DMS53 (cell line): ENCODE measurements around the gene MKLN1.

ENCODE experiments used
- DNase-seq: peaks from one replicate; lab custom pipeline; 2025; lab: John Stamatoyannopoulos, UW

The MKLN1 gene

DNA sequence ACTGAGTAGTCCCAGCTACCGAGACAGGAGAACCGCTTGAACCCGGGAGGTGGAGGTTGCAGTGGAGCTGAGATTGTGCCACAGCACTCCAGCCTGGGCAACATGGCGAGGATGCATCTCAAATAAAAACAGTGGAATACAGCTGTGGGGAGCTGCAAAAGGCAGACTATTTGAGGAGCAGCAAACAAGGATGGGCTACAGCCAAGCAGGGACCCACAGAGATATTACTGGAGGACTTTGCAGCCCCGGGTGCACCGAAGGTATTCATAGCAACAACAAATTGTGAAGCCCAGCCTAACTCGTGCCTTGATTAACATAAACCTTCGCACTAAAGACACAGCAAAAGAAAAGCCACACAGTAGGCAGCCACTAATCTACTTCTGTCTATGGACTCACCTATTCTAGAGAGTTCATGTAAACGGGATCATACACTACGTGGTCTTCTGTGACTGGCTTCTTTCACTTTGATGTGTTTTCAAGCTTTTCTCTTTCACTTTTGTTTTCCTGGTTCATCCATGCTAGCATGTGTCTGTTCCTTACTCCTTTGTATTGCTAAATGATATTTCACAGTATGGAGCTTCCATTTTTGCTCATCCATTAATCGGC, 194.8 kb downstream of the MKLN1 start:
- no peak for DNase-seq

DNA sequence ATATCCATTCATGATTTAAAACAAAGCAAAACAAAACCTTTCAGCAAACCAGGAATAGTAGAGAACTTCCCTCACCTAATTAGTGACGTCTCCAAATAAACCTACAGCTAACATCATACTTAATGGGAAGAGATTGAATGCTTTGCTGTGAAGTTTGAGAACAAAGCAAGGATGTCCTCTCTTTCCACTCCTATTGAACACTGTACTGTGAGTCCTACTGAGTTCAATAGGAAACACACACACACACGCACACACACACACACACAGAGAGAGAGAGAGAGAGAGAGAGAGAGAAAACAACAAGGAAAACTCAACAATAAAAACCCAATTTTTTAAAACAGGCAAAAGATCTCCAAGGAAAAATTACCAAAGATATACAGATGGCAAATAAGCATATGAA, 196.4 kb downstream of the MKLN1 start:
- DNase-seq: no peak

DNA sequence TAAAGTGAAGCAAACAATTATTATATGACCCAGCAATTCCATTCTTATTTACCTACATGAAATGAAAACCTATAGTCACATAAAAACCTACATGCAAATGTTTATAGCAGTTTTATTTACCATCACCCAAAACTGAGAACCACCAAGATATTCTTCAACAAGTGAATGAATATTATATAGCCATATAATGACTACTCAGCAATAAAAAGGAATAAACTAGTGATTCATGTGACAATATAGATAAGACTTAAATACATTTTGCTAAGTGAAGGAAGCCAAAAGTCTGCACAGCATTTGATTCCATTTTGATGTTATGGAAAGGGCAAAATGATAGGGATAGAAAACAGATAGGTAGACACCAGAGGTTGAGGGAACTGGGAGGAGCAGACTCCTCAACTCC, 197.0 kb downstream of the MKLN1 start:
- DNase-seq: no peak

DNA sequence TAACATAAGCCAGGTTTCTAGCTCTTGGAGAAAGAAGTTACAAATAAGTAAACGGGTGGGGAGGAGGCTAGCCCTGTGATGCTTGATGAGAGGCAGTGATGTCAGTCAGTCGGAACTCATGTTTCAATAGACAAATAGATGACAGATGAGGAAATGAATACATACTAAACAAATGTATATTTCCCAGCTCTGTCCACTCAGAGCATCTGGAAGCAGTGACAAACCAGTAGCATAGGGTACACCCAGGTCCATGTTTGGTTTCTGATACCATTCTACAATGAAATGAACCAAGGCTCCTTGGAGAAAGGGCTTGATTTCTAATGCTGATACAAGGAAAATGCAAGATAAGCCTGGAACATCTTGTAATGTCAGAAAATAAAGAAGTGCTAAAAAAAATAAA, 198.1 kb downstream of the MKLN1 start:
- peak; percentile 91 for DNase-seq

DNA sequence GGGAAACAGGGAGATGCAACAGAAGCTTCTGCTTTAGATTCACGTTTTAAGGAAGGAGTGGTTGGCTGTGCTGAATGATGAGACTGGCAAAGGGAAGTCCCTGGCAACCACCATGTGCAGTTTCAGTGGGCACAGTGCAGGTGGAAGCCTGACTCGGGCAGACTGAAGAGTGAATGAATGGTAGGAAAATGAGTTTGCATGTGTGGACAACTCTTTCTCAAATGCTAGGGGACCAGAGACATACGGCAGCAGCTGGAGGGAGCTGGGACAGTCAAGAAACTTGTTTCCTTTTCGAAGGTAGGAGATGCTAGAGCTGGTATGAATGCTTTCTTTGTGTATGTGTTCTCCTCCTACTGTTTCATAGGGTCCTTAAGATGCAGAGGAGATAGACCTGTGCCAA, 199.8 kb downstream of the MKLN1 start:
- no peak for DNase-seq

DNA sequence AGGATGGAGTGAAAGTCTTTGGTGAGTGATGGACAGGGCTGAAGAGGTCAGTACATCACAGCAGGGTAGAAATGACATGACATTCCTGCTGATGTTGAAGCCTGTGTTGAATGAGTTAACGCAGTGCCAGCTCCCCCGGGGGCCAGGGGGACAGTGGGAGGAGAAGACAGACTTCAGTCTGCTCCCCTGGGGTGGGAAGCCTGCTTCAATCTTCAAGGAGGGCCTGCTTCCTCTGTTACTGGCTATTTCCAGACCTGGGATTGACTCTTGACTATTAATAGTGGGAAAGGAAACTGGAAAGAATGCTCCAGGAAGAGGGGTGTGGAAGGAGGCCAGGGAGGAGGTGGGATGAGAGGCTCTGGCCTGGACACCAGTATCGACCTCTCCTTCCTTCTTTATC, 201.5 kb downstream of the MKLN1 start:
- no peak for DNase-seq

DNA sequence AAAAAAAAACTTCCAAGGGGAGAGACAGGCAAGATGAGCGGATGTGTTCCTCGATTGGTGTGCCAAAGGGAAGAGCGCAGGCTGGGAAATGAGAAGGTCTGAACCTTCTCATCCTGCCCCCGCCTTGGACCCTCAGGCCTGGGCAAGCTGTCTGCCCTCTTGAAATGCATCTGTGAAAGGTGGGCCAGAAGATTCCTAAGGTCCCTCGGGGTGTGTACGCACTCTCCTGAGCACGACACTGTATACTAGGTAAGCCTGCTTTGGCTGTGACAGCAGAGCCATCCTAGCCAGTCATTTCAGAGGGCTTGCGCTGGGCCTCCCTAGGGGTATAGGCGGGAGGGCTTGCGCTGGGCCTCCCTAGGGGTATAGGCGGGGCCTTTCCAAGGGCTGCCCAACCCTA, 201.9 kb downstream of the MKLN1 start:
- no peak for DNase-seq

DNA sequence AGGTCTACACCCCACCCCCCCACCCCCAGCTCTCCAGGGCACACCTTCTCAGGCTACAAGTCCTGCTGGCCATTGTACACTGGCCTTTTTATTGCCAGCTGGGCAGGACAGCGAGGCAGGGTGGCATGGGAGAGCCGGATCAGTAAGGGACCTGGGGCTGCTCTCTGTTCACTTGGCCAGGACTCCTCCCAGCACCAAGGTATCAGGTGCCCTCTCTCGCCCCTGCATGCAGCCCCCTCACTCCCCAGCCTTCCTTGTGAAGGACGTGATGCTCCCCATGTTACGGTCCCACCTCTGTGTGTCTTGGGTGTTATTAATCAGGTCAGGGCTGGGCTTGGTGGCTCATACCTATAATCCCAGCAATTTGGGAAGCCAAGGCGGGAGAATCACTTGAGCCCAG, 202.5 kb downstream of the MKLN1 start:
- no peak for DNase-seq

DNA sequence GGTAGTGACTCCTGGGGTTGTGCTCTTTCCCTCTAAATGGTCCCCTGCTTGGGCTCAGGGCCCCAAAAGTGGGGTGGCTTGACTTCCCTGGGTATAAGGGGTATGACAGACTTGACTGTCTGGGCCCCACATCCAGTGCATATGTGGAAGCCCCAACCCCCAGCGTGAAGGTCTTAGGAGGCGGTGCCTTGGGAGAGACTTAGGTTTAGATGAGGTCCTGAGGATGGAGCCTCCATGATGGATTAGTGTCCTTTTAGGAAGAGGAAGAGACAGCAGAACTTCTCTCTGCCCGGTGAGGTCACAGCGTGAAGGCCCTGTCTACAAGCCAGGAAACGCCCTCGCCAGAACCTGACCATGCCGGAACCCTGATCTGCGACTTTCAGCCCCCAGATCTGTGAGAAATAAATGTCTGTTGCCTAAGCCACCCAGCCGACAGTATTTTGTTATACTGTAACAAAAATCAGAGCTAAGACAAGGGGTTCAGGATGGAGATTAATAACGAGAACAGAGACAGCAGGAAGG, 205.0 kb downstream of the MKLN1 start:
- DNase-seq: no peak

DNA sequence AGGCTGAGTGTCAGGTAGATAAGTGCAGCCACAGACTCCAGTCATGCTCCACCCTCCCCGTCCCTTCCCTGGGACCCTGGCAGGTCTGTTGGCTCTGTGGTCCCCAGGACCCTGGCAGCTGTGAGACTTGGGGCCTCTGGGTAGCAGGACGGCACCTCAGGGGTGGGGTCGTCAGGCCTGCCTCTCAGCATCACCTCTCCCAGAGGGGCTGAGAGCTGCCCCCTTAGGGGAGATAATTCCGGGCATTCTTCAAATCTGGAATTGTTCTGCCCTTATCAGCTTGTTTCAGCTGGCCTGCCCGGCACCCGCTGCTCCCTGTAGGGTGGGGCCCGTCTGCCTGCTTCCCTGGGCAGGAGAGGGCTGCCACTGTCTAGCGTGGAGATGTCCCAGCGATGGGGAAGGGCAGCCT, 205.5 kb downstream of the MKLN1 start:
- DNase-seq: no peak

DNA sequence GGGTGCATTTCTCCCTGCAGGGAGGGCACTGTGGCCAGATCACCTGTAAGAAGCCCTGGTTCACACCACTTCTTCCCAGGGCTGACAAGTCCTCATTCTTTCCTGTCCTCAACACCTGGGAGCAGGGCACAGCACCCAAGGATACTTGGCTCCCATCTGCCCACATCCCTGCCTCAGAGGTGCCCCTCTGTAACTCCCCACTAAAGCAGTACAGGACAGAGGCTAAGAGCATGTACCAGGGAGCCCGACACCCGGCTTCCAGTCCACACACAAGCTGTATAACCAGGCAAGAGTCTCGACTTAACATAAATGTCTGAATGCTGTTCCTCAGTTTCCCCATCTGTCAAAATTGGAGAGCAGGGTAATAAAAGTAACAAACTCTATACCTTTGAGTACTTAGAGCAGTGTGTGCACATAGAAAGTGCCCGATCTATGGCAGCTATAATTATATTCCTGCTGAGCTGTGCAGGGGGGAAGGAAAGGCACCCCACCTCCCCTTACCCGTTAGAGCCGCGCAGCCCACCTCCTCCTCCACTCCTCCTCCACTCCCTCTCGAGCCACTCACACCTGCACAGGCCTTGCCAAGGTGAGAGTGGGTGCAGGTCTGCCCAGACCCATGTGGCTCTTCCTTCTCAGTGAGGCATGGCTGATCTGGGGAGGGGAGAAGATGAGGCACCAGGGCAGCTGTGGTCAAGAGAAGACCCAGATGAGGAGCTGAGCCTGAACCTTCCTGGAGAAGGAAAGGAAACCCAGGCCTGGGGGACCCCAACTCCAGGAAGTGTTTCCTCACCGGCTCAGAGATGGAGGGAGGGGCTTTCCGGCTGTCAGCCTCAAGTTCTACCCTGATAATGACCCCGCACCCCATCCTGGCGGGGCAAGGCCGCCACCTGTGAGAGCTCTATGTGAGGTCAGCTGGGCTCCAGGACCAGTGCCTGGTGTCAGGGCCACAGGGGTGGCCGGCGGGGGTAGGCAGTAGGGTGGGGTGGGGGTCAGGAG, 206.2 kb downstream of the MKLN1 start:
- no peak for DNase-seq

DNA sequence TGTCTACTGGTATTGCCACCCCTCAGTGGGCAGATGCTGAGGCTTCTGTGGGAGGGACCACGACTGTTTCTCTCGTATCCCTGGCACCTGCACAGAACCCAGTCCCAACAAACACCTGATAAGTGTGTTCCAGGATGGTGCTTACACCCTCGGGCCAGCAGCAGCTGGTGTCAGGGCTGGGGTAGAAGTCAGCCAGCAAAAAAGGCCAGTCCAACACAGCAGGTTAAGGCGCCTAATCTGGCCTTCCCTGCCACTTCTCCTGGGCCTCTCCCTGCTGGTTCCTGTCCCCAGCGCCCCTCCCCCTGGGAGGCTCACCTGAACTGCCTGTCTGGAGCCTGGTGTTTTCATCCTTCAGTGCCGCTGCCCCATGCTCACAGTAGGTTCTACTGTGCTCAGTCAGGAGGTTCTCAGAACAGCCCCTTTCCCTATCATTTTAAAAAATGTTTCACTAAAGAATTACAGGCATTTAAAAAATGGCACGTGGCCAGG, 208.7 kb downstream of the MKLN1 start:
- no peak for DNase-seq

DNA sequence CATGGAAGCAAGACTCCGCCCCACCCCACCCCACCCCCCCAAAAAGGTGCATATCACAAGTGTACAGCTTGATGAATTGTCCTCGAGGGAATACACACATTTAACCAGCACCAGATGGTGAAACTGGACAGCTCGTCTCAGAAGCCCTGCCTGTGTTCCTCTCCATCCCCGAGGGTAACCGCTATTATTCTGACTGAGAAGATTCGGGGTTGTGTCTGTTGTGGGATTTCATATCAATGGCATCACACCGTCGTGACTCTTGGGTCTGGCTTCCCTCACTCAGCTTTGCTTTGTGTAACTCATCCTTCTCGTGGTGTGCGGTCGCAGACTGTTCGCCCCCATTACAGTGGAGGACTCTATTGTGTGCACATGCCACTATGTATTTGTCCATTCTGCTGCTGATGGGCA, 209.9 kb downstream of the MKLN1 start:
- DNase-seq: no peak

DNA sequence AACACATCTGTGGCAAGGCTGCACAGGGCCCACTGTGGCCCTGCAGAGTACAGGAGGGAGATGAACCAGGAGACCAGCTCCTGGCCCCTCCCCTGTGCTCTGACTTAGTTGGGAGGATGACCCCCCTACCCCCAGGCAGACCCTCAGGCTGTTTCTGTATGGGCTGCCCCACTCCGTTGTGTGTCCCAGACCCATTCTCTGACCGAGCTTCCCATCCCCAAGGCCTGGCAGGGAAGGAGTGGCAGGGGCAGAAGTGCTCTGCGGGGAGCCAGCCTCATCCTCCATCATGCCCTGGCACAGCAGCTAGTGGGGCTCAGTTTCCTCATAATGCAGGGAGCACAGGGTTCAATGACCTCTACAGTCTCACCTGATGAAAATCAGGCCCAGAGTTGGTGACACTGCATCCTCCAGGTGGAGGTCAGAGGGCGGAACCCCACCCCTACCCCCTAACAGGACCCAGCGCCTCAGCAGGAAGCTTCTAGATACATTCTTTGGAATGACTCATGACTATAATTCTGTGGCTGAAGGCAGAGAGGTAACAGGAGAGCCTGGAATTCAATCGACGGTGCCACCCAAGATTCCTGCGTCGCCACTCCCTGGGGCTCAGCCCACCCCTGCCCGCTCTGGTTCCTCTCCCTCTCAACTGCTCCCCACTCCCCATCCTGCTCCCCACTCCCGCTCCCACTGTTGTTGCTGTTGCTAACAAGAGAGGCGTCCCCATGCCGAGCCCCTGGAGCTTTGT, 210.6 kb downstream of the MKLN1 start:
- no peak for DNase-seq

DNA sequence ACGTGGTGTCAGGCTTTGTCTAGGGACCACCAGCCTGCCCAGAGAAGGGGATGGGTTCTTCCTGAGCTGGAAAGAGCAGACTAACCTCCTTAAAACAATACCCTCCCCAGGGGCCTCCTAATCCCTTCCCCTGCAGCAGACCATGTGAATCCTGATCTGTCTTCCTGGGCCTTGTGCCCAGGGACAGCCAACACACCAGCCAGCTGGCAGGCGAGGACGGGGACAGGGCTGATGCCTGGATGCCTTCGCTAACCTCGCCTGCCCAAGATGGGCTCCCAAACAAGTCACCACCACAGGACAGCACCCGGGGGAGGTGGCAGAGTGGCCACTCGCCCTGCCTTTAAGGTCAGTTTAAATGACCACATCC, 211.1 kb downstream of the MKLN1 start:
- no peak for DNase-seq

DNA sequence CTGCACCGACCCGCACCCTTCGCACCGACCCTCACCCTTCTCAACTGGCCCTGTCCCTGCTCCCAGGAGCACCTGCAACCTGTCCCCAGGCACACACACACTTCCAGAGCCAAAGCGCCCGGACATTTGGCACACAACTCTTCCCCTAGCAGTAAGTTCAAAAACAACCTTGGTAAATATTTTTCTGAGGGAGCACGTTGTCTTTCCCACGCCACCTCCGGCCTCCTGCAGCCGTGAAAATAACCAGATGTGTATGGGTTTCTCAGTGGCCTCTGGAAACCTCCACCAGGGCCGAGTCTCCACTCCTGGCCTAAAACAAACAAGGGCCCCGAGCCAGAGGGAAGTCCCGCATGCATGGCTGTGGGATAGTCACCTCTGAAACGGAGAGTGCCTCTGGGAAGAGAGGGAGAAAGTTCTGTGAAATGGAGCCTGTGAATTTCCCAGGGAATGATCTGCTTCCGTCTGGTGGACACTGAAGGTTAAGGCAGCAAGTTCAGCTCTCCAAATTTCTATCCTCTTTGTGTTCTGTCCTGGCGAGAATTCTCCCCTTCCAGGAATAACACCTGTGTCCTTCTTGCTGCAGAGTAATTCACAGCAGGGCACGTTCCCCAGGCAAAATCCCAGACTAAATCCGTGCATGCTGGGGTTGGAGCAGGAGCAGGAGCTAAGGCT, 213.0 kb downstream of the MKLN1 start:
- DNase-seq: peak; percentile 25

DNA sequence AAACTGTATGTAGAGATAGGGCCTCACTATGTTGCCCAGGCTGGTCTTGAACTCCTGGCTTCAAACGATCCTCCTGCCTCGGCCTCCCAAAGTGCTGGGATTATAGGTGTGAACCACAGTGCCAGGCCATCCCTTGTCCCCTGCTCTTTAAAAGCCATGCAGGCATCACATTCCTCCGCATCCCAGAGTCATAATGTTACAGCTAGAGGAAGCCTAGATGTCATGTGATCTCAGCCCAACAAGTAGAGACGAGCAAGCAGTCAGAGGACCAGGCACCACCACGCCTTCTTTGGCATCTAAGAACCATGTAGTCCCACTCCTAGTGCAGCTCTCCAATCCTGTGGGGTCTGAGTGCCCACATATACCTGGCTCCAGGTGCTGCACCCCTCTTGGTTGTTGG, 215.6 kb downstream of the MKLN1 start:
- no peak for DNase-seq

DNA sequence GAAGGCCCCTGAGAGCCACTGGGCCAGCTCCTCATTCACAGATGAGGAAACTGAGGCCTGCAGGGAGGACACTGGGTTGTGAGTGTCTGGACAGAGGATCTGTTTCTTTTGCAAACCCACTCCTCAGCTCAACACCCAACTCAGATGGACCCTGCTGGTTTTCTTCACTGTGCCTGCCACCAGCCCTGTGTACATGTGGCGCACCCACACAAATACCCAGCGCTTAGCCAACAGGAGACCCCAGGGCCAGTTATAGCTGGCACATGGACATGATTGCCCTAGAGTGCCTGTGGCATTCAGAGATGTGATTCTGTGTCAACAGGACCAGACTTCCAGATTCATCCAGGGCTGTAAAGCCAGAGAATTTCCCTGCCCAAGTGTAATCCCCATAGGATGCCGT, 216.3 kb downstream of the MKLN1 start:
- no peak for DNase-seq

DNA sequence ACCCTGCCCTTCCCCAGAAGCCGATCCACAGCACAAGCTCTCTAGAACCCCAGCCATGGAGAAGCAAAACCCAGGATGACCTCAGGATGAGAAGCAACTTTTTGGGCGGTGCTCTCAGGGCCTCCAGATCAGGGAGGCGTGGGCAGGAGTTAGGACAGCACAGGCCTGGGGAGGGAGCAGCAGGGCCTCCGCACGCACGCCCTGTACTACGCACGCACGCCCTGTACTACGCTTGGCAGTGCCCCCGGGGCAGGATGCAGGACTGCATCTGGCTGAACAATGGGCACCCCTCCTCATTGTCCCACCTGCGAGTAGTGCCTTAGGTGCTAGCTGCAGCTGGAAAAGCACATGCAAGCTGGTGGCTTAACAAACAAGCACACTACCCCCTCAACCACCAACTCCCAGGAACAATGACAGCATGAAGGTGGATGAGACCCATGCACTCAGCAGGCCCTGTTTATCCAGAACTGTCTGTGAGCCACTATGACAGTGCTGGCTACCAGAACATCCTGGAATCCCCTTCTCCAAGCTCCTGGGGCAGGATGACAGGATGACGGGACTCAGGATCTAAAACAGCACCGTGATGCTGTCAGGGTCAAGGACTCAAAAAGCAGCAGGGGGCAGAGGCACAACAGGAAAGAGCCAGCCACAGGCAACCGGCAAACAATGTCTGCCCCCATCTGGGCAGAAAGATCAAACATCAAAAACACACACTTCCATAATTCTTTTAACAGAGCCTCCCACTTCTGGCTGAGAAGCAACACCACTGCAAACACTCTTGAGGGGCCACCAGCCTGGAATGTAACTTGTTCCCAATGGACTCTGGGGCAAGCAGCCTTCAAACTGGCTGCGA, 217.0 kb downstream of the MKLN1 start:
- peak; percentile 64 for DNase-seq

DNA sequence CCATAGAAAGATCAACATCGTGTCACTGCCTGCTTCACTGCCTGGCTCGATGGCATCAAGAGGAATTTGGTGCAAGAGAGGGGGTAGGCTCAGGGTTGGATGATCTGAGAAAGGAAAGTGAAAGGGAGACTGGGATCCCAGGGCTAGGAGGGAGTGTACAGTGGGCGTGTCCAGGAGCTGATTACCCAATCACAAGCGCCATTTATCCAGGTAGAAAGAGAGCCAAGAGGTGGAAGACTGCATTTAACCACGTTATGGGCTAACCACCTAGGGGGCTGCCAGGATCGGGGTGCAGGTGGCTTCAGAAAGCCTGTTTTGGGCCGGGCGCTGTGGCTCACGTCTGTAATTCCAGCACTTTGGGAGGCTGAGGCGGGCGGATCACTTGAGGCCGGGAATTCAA, 218.4 kb downstream of the MKLN1 start:
- DNase-seq: peak; percentile 43
